ENCODE measurements around the gene AZU1. TPM values are rescaled to one million over a fixed set of nuclear protein-coding genes. Genes with fewer than 3 reads are reported as not detected.

AZU1 gene
- polyA plus RNA-seq, 3 donors: 2.7 to 5.7 (median 4.3) TPM

GRCh38 chr19:812049-812746 lies 15.4 kb upstream of the AZU1 start:
- H3K79me2 ChIP-seq (ENCODE audit: insufficient read depth, low read length): peaks cover 43% of the 10 kb centered on the region
- H3K4me3 Mint-ChIP-seq: no peak overlapping the region
- H3K4me1 ChIP-seq (ENCODE audit: control insufficient read depth in 1 of 2, insufficient read depth in 2 of 2, low read length in 2 of 2): no peaks in the 10 kb centered on the region
- peaks cover 48 to 49% of the 10 kb centered on the region in 2 donors for H3K36me3 ChIP-seq (replicated peaks in 1 of 2; ENCODE audit: control insufficient read depth in 1 of 2, insufficient read depth in 2 of 2, low read length in 2 of 2)
- H3K4me1 Mint-ChIP-seq: peaks cover 1% of the 10 kb centered on the region
- H3K9me3 ChIP-seq (replicated peaks in 1 of 2; ENCODE audit: control insufficient read depth in 1 of 2, insufficient read depth in 1 of 2, low read length in 2 of 2): no peaks in the 10 kb centered on the region
- H3K36me3 Mint-ChIP-seq: peaks cover 33 to 58% of the 10 kb centered on the region in 2 donors
- DNase-seq: no peak
- H3K27ac ChIP-seq (ENCODE audit: low read depth in 1 of 2, low read length in 2 of 2): no peak overlapping the region
- H2AFZ ChIP-seq (ENCODE audit: insufficient read depth, low read depth, low read length, poor library complexity, severe bottlenecking): no peak overlapping the region
- H3K27ac Mint-ChIP-seq: no peak overlapping the region
- no peak overlapping the region for H3K9ac ChIP-seq (ENCODE audit: insufficient read depth, low read length, poor library complexity, severe bottlenecking)
- intact Hi-C loops (cut with micrococcal nuclease): no loop called here
- peaks cover 58% of the 10 kb centered on the region for H4K20me1 ChIP-seq (ENCODE audit: insufficient read depth, low read length)
- H3K4me2 ChIP-seq (replicated peaks; ENCODE audit: extremely low read depth, low read length, poor library complexity, severe bottlenecking): no peak overlapping the region
- H3K27me3 ChIP-seq (ENCODE audit: control insufficient read depth in 2 of 2, insufficient read depth in 2 of 2, low read length in 2 of 2): no peaks in the 10 kb centered on the region
- peaks cover 0 to 11% (median 0%) of the 10 kb centered on the region in 7 donors for H3K9me3 Mint-ChIP-seq
- WGBS (ENCODE audit: insufficient coverage): 88% methylated on average over 70 of the region's 80 CpGs
- H3K4me3 ChIP-seq (replicated peaks in 1 of 3; ENCODE audit: low read depth in 2 of 3, low read length in 3 of 3): no peak overlapping the region
- no peaks in the 10 kb centered on the region for H3K27me3 Mint-ChIP-seq (ENCODE audit: low read depth in 3 of 3)
- no peak for TF ChIP-seq CTCF (IDR thresholded peaks at IDR 0.05)

- intact Hi-C loops (cut with micrococcal nuclease): no loop called here
- peaks cover 52% of the 10 kb centered on the region for H4K20me1 ChIP-seq (ENCODE audit: insufficient read depth, low read length)
- H3K4me3 ChIP-seq (replicated peaks in 1 of 3; ENCODE audit: low read depth in 2 of 3, low read length in 3 of 3): no peak overlapping the region
- Mint-ChIP-seq H3K9me3 (peaks cover 0 to 11% (median 0%) of the 10 kb centered on the region in 7 donors), H3K27ac (no peak overlapping the region), H3K36me3 (peaks cover 27 to 52% of the 10 kb centered on the region in 2 donors), H3K4me1 (peaks cover 1% of the 10 kb centered on the region), H3K4me3 (no peak overlapping the region), H3K27me3 (ENCODE audit: low read depth in 3 of 3) (no peaks in the 10 kb centered on the region)
- H3K27me3 ChIP-seq (ENCODE audit: control insufficient read depth in 2 of 2, insufficient read depth in 2 of 2, low read length in 2 of 2): no peaks in the 10 kb centered on the region
- H3K9me3 ChIP-seq (replicated peaks in 1 of 2; ENCODE audit: control insufficient read depth in 1 of 2, insufficient read depth in 1 of 2, low read length in 2 of 2): no peaks in the 10 kb centered on the region
- no peak overlapping the region for H3K27ac ChIP-seq (ENCODE audit: low read depth in 1 of 2, low read length in 2 of 2)
- WGBS (ENCODE audit: insufficient coverage): 97% methylated on average over 64 of the region's 72 CpGs
- peaks cover 42 to 43% of the 10 kb centered on the region in 2 donors for H3K36me3 ChIP-seq (replicated peaks in 1 of 2; ENCODE audit: control insufficient read depth in 1 of 2, insufficient read depth in 2 of 2, low read length in 2 of 2)
- H3K4me1 ChIP-seq (ENCODE audit: control insufficient read depth in 1 of 2, insufficient read depth in 2 of 2, low read length in 2 of 2): no peaks in the 10 kb centered on the region
- H2AFZ ChIP-seq (ENCODE audit: insufficient read depth, low read depth, low read length, poor library complexity, severe bottlenecking): no peak overlapping the region
- DNase-seq: no peak
- no peak overlapping the region for H3K9ac ChIP-seq (ENCODE audit: insufficient read depth, low read length, poor library complexity, severe bottlenecking)
- H3K4me2 ChIP-seq (replicated peaks; ENCODE audit: extremely low read depth, low read length, poor library complexity, severe bottlenecking): no peak overlapping the region
- peaks cover 37% of the 10 kb centered on the region for H3K79me2 ChIP-seq (ENCODE audit: insufficient read depth, low read length)
- no peak for TF ChIP-seq CTCF (IDR thresholded peaks at IDR 0.05)
Measured at GRCh38 chr19:812747-813218, 14.9 kb upstream of the AZU1 start.
